GM21529 (cell line): Measurements from ENCODE around the gene PAOX.

ENCODE experiments used
- ATAC-seq: cut with Tn5 transposase; IDR thresholded peaks from one replicate; pipeline ENCODE4 v1.9.1; 2021; ENCODE audit not compliant: unreplicated experiment

PAOX gene

GRCh38 chr10:133379152-133379800 lies at the start of gene PAOX:
Gene PAOX, plus strand, starts transcription at chr10:133379262. Its CDS starts 55 bp downstream, at chr10:133379317.
- ATAC-seq: peak; percentile 59

- peak; percentile 91 for ATAC-seq
These were observed 49.4 kb upstream of the PAOX start for GRCh38 chr10:133329491-133330202.

- ATAC-seq: no peak
These were observed 45.9 kb upstream of the PAOX start for GRCh38 chr10:133332936-133333699.

- no peak for ATAC-seq
These were observed 44.4 kb upstream of the PAOX start for GRCh38 chr10:133334503-133335245.

GRCh38 chr10:133335246-133336117 lies 43.6 kb upstream of the PAOX start:
- ATAC-seq: no peak

GRCh38 chr10:133336118-133336576 lies 42.9 kb upstream of the PAOX start:
- no peak for ATAC-seq

- no peak for ATAC-seq
These were observed 42.3 kb upstream of the PAOX start, which contains the start of gene CALY for GRCh38 chr10:133336577-133337369. Gene CALY, minus strand, starts transcription at chr10:133336896. Its CDS starts 7,907 bp downstream, at chr10:133328989.

GRCh38 chr10:133337370-133337725 lies 41.7 kb upstream of the PAOX start:
- no peak for ATAC-seq

GRCh38 chr10:133338080-133339071 lies 40.7 kb upstream of the PAOX start:
- ATAC-seq: no peak

- no peak for ATAC-seq
These were observed 39.2 kb upstream of the PAOX start for GRCh38 chr10:133339708-133340380.

- no peak for ATAC-seq
These were observed 37.1 kb upstream of the PAOX start for GRCh38 chr10:133341983-133342382.

GRCh38 chr10:133342942-133343341 lies 36.1 kb upstream of the PAOX start:
- ATAC-seq: no peak

GRCh38 chr10:133343558-133343957 lies 35.5 kb upstream of the PAOX start:
- no peak for ATAC-seq

- no peak for ATAC-seq
These were observed 34.8 kb upstream of the PAOX start for GRCh38 chr10:133344236-133344635.

GRCh38 chr10:133346413-133346812 lies 32.6 kb upstream of the PAOX start:
- no peak for ATAC-seq

- ATAC-seq: no peak
These were observed 31.1 kb upstream of the PAOX start for GRCh38 chr10:133347710-133348517.

GRCh38 chr10:133349160-133349568 lies 29.9 kb upstream of the PAOX start:
- no peak for ATAC-seq
